B cell (primary cell): Measurements from ENCODE around the gene CAPN5.

ENCODE experiments used
- EZH2 ChIP-seq: IDR thresholded peaks from 2 replicates; pipeline ENCODE4 v1.6.1; 2012; ENCODE audit warnings: borderline replicate concordance, low read depth, mild to moderate bottlenecking, moderate library complexity, low read length; ENCODE audit not compliant: insufficient read depth, poor library complexity, severe bottlenecking
- TF ChIP-seq, protein P1 (sequence below): fragments of 200-600 bp; IDR thresholded peaks from one replicate; pipeline ENCODE4 v1.8.0; 2022; ENCODE audit warnings: antibody characterized with exemption, mild to moderate bottlenecking

DNA sequence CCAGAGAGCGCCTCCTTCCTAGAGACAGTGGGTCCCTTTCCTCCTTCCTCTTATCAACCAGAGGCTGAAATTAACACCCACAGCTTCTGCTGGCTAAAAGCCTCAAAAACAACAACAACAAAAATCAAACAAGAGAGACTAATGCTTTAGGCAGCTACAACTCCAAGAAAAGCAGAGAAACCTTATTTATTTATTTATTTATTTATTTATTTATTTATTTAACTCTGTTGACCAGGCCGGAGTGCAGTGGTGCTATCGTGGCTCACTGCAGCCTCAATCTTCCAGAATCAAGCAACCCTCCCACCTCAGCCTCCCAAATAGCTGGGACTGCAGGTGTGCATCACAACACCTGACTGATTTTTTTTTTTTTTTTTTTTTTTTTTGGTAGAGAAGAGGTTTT is 35.2 kb upstream of the CAPN5 start:
- TF ChIP-seq, protein P1, sequence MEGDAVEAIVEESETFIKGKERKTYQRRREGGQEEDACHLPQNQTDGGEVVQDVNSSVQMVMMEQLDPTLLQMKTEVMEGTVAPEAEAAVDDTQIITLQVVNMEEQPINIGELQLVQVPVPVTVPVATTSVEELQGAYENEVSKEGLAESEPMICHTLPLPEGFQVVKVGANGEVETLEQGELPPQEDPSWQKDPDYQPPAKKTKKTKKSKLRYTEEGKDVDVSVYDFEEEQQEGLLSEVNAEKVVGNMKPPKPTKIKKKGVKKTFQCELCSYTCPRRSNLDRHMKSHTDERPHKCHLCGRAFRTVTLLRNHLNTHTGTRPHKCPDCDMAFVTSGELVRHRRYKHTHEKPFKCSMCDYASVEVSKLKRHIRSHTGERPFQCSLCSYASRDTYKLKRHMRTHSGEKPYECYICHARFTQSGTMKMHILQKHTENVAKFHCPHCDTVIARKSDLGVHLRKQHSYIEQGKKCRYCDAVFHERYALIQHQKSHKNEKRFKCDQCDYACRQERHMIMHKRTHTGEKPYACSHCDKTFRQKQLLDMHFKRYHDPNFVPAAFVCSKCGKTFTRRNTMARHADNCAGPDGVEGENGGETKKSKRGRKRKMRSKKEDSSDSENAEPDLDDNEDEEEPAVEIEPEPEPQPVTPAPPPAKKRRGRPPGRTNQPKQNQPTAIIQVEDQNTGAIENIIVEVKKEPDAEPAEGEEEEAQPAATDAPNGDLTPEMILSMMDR, result no peak
- TF ChIP-seq EZH2, result no peak
